ENCODE measurements around the gene WDR5.
A peak's percentile ranks its signal among the peaks of the same experiment; 100 is the strongest.

WDR5 gene

DNA sequence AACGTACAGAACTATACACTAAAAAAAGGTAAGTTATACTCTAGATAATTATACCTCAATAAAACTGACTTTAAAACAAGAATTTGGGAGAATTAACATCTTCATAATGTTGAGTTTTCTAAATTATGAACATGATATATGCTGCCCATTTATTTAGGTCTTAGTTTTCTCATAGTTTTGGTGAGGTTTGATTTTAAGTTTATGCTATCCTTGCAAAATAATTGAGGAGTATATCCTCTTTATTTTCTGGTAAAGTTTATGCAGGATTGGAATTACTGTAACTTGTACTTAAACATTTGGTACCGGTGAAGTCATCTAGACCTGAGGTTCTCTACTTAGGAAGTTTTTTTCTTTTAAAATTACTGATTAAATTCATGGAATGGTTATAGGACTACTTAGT lies 67.3 kb downstream of the WDR5 start:
- TF ChIP-seq, protein P1, sequence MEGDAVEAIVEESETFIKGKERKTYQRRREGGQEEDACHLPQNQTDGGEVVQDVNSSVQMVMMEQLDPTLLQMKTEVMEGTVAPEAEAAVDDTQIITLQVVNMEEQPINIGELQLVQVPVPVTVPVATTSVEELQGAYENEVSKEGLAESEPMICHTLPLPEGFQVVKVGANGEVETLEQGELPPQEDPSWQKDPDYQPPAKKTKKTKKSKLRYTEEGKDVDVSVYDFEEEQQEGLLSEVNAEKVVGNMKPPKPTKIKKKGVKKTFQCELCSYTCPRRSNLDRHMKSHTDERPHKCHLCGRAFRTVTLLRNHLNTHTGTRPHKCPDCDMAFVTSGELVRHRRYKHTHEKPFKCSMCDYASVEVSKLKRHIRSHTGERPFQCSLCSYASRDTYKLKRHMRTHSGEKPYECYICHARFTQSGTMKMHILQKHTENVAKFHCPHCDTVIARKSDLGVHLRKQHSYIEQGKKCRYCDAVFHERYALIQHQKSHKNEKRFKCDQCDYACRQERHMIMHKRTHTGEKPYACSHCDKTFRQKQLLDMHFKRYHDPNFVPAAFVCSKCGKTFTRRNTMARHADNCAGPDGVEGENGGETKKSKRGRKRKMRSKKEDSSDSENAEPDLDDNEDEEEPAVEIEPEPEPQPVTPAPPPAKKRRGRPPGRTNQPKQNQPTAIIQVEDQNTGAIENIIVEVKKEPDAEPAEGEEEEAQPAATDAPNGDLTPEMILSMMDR (IDR thresholded peaks at IDR 0.05; ENCODE audit: extremely low read depth, insufficient read depth, missing control alignments): no peak
- in situ Hi-C loops (cut with MboI; ENCODE audit: low pct_unique_long_range_greater_than_20kb, low sequenced_read_pairs, unreplicated experiment): no loop called here
- no peak for DNase-seq (ENCODE audit: low spot score)

DNA sequence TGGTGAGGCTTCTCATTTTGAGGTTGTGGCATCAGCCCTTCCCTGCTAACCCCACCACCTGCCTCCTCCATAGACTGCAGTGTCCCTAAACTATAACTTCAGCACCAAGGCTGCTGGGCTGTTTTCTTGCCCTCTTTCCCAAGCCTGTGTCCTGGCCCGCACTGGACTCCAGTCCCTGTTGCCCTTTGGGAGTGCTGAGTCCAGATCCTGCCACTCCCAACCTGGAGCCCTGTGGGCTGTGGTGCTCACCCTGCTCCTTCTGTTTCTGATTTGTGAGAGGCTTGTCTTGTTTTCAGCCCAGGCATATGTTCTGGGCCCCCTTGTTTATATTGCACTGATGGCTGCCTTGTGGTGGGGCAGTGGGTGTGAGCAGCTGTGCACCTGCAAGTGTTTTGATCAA lies 68.2 kb downstream of the WDR5 start:
- in situ Hi-C loops (cut with MboI; ENCODE audit: low pct_unique_long_range_greater_than_20kb, low sequenced_read_pairs, unreplicated experiment): no loop called here
- TF ChIP-seq, protein P1 (IDR thresholded peaks at IDR 0.05; ENCODE audit: extremely low read depth, insufficient read depth, missing control alignments): no peak
- no peak for DNase-seq (ENCODE audit: low spot score)

DNA sequence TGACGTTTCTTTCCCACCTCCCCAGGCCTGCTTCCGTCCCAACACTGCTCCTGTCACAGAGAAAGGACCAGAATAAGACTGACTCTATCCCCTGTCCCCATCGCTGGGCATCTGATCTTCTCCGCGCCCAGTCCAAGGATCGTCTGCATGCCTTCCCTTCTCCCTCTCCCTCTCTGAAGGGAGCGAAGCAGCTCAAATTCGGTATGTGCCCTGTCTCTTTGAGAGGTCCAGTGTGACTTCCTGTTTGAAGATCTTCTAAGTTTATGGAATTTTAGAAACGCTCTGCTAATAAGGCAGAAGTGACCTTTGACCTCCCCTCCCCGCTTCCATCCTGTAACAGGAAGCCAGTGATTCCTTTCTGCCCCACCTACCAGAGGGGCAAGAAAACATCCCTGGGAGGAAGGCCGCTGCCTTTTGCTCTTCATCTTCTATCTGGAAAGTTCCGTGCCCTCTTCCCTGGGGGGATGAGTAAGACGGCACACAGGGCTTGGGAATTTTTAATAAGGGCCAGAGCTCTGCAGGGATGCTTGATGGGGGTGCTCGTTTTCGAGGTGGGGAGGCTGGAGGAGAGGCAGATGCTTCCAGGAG lies 69.2 kb downstream of the WDR5 start:
- in situ Hi-C loops (cut with MboI; ENCODE audit: low pct_unique_long_range_greater_than_20kb, low sequenced_read_pairs, unreplicated experiment): no loop called here
- TF ChIP-seq, protein P1 (IDR thresholded peaks at IDR 0.05; ENCODE audit: extremely low read depth, insufficient read depth, missing control alignments): no peak
- DNase-seq (ENCODE audit: low spot score): no peak

DNA sequence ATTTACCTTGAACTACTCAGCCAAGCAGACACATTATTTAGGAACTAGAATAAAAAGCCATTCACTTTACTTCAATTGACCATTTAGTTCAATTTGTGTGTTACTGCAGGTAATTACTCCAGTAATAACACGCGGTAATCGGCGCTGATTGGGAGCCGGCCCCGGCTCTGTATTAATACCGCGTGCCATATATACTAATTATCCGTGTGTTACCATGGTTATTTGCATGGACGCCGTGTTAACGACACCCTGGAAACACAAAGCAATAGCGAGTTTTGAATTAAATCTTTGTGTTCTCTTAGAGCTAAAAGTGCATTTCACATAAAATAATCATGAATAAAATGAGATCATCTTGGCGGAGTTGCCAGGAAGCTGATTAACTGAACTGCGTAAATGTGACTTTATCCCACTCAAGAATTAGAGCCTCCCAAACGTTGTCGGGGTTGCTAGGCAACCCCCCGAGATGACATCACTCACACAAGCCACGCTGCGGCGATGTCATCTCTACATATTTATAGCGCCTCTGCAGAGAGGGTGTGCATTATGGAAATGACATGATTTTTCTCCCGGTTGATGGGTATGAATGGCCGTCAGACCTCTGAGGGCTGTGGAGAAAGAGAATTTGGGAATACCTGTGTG lies 69.9 kb downstream of the WDR5 start:
- no peak for DNase-seq (ENCODE audit: low spot score)
- TF ChIP-seq, protein P1 (IDR thresholded peaks at IDR 0.05; ENCODE audit: extremely low read depth, insufficient read depth, missing control alignments): no peak
- in situ Hi-C loops (cut with MboI; ENCODE audit: low pct_unique_long_range_greater_than_20kb, low sequenced_read_pairs, unreplicated experiment): no loop called here

DNA sequence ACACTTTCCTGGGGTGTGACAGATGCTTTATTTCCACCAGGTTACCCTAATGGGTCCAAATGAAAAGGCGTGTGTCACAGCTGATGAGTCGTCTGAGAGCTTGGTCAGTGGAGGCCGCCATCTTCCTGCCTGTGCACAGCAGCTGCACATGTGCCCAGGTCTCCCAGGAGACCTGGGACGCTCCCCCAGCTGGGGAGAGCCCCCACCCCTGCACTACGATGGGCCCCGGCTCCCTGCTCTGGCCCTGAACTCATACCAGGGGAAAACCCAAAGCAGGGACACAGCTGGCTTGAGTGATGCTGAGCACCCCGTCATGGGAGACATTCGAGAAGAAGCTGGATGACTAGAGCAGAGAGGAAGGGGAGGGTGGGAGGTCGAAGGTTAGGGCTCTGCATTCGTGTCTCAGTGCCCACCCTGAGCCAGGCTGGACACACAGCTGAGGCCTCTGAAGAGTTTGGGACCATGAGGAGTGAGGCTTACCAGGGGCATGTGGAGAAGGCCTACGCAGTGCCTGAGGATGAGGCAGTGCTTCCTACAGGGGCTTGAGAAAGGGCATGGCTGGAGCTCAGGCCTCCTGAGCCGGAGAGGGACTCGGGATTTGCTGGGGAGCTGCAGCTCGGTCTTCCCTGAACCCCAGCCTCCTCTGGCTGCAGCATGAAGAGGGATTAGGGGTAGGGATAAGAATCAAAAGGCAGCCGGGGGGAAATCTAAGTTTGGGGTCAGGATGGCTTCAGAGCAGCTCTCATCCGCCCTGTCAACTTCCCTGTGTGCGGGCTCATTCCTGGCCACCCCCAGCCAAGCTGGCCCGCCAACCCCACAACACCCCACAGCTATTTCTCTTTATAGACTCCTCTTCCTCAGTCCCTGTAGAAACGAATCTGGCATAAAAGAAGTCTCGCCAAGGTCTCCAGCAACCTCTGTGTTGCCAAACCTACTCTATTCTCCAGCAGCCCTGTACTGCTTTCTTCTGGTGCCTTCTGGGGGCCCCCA lies 70.7 kb downstream of the WDR5 start:
- peak; percentile 71 for DNase-seq (ENCODE audit: low spot score)
- TF ChIP-seq, protein P1 (IDR thresholded peaks at IDR 0.05; ENCODE audit: extremely low read depth, insufficient read depth, missing control alignments): no peak
- in situ Hi-C loops (cut with MboI; ENCODE audit: low pct_unique_long_range_greater_than_20kb, low sequenced_read_pairs, unreplicated experiment): no loop called here

DNA sequence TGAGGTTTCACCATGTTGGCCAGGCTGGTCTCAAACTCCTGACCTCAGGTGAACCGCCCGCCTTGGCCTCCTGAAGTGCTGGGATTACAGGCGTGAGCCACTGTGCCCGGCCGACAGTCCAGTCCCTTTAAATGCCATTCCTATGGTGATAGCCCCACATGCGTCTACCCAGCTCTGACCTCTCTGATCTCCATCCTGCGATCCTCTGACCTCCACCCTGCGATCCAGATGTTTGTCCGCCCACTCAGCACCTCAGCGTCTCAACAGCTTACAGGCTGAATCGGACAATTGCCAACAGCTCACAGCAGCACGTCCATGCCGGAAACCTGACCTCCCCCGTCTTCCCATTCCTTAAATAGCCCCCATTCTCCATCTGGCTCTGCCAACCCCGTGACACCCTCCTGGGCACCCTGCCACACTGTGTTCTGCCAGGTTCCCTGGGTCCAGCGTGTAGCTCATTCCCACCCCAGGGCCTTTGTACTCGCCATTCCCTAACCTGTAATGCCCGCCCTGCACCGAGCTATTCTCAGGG lies 72.5 kb downstream of the WDR5 start:
- TF ChIP-seq, protein P1 (IDR thresholded peaks at IDR 0.05; ENCODE audit: extremely low read depth, insufficient read depth, missing control alignments): no peak
- no peak for DNase-seq (ENCODE audit: low spot score)
- in situ Hi-C loops (cut with MboI; ENCODE audit: low pct_unique_long_range_greater_than_20kb, low sequenced_read_pairs, unreplicated experiment): no loop called here

Data from GM13977 (cell line).